HT-29 (cell line): ENCODE data around the gene ANKRD23. TPM values are rescaled to one million over a fixed set of nuclear protein-coding genes. Genes with fewer than 3 reads are reported as not detected.
"Not testable (repeated sequence)": the region's sequence is repeated elsewhere in the genome, so short reads cannot be mapped to it uniquely, and the experiment has no call there.

Experiments
- DNase-seq: peaks from one replicate; pipeline ENCODE4 v3.0.0-alpha.2; 2015; ENCODE audit warnings: low spot score
- total RNA-seq: library from RNA; depleted of rRNA; stranded (reverse); fragments of >200 nt; shearing (Covaris generic); gene quantifications from 2 replicates; pipeline ENCODE4 v1.2.3, GENCODE V29; 2014

The ANKRD23 gene
- total RNA-seq, 1 experiment from 2014 or later, result 3.5 TPM

- no peak for DNase-seq
Measured at GRCh38 chr2:96863575-96864342, 19.9 kb upstream of the ANKRD23 start.

DNA sequence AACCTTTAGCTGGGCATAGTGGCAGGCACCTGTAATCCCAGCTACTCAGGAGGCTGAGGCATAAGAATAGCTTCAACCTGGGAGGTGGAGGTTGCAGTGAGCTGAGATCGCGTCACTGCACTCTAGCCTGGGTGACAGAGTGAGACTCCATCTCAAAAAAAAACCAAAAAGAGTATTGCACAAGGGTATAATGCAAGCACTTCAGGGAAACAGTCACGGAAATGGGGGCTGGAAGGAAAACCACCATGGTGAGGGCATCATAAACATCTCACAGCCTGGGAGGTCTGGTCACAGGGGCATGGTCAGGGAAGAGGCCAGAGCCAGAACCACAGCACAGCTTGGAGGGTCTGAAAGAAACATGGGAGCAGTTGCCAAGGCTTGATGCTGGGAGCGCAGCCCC lies 19.2 kb upstream of the ANKRD23 start:
- not testable (repeated sequence) for DNase-seq

DNA sequence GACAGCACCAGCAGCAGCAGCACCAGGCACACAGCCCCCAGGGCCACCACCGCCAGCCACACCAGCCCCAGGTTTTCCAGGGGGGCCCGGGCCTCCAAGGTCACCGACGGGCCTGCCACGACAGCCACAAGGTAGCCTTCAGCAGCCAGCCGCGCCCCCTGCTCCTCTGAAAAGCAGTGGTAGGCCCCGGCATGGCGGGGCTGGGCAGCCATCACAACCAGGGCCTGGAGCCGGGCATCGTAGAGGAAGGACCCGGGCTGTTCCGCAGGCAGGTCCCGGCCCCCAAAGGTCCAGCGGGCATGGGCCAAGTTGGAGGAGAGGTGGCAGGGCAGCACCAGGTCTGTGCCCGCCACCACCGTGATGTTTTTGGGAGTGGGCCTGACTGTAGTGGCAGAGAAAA lies 17.3 kb upstream of the ANKRD23 start:
- DNase-seq, result no peak

DNA sequence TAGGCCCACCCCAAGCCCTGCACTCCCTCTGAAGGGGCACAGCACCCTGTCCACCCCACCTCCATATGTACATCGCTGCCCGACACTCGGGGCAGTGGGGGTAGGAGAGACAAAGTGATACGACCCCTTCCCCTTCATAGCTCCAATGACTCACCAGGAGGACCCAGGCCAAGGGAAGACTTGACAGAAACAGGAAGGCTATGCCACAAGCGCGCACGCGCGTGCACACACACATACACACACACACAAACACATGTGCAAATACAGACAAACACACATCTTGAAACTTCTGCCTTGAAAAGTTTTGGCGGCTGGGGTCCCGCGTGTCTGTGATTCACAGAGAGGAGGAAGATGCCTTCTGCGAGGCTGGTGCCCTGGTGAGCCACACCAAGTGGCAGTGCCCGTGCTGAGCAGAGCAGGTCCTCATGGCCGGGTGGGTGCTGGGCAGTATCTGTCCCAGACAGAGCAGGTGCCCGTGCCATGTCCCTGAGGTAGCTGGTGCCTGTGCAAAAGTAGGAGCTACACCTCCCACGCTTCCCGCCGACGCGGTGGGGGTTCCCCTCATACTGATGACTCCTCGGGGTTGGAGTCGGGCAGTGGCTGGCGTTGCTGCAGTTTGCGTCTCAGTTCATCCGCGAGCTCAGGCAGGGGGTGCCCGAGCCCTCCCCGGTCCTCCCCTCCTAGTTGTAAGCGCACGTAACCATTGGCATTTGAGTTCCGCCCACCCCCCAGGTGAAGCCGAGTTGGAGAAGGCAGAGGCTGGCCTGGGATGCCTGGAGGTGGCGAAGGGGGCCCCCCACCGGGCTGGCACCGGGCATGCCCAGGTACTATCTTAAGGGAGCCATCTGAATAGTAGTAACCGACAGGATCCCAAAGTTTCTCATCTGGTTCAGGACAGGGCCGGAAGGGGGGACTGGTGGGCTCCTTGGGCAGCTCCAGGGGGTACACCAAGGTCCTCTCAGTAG lies 16.5 kb upstream of the ANKRD23 start:
- DNase-seq, result no peak

DNA sequence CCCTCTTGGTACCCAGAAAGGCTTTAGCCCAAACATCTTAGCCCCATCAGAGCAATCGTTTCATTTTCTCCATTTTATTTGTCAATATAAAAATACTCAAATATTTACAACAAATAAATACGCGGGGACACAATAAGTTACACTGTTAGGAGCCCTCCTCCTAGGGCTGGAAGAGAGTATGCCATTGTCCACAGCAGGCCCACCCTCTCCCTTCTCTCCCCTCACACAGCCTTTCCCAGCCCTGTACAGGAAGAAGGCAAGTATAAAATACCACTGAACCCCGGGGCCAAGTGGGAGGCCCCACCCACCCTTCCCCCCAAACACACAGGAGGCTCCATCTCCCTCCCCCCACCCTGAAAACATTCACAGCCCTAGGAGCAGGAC lies 15.9 kb upstream of the ANKRD23 start:
- DNase-seq, result no peak

GRCh38 chr2:96859099-96859649 lies 15.4 kb upstream of the ANKRD23 start:
- no peak for DNase-seq

- DNase-seq, result peak; percentile 99
Measured at GRCh38 chr2:96857667-96858372, 14.0 kb upstream of the ANKRD23 start, which contains the start of gene ANKRD39. Gene ANKRD39 (minus strand): TSS chr2:96858016. CDS start chr2:96857987, 29 bp downstream.

- peak; percentile 32 for DNase-seq
Measured at GRCh38 chr2:96856776-96857666, 13.2 kb upstream of the ANKRD23 start.

DNA sequence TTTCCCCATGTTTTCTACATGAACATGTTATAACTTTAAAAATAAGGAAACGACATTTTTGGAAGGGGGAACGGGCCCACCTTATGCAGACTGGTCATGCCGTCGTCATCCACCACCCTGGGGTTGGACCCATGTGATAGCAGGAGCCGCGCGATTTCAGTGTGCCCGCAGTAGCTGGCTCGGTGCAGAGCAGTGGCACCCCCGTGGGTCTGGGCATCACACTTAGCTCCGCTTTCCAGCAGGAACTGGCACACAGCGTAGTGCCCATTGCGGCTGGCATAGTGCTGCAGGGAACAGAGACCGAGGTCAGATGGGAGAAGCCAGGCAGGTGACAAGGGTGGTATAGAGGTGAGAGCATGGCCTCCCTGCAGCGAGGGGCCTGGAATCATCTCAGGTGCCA lies 9.5 kb upstream of the ANKRD23 start:
- no peak for DNase-seq

- no peak for DNase-seq
Measured at GRCh38 chr2:96852667-96853066, 8.8 kb upstream of the ANKRD23 start.

DNA sequence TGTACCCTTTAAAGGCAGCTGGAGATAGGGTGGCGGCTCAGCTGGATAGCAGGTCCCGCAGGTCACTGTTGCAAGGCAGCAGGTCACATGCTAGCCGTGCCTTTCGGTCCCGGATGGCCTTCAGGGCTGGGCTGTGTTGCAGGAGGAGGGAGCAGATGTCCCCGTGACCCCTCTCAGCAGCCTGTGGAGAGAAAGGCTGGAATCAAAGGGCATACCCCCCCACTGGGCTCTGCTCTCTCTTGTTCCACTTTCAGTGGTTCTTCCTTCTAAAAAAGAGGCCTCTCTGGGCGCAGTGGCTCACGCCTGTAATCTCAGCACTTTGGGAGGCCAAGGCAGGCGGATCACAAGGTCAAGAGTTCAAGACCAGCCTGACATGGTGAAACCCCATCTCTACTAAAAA lies 4.4 kb upstream of the ANKRD23 start:
- DNase-seq, result no peak

DNA sequence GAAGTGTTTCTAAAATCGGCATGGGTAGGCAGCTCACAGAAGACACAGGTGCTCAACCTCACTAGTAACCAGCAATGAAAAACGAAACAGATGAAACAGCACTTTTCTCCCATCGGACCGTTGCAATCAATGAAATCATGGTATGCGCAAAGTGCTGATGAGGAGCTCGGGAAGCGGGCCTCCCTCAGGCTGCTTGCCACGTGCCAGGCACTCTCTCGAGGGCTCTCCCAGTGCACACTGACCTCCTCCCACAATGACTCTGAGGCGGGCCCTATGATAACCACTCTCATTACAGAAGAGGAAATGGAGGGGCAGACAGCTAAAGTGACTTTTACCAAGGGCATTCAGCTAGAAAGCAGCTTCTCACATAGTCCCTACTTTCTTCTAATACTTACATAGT lies 3.8 kb upstream of the ANKRD23 start:
- no peak for DNase-seq

GRCh38 chr2:96846825-96847224 lies 3.0 kb upstream of the ANKRD23 start:
- no peak for DNase-seq

- DNase-seq, result no peak
Measured at GRCh38 chr2:96844405-96844808, 586 bp upstream of the ANKRD23 start.

GRCh38 chr2:96842600-96842999 lies 1.2 kb downstream of the ANKRD23 start:
- no peak for DNase-seq

DNA sequence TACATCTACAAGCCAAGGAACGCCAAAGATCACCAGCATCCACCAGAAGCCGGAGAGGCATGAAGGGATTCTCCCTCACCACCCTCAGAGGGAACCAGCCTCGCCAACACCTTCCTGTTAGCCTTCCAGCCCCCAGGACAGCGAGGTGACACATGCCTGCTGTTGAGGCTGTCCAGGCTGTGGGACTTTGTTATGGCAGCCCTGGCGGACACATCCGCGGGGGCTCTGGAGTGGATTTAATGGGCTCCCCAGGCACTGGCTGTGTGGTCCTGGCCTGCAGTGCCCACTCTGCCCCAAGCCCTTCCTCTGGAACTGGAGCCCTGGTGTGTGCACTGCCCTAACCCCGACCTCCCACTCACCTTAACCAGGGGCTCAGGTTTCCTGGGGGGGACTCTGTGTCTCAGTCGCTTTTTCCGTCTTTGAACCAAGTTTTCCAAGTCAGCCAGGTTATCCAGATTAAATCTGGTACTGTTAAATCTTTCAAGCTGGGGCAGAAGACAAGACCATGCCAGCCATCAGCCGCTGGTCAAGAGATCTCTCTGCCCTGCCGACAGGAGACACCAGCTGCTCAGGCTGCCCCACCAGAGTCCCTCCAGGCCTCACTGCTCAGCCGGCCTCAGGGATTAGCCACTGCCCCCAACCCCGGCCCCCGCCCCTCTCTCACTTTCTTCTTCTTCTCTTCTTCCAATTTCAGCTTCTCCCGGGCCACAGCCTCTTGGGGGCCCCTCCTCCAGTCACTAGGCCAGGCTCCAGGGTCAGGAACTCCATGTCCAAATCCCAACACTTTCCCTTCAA lies 1.9 kb downstream of the ANKRD23 start:
- DNase-seq, result no peak

- DNase-seq, result no peak
Measured at GRCh38 chr2:96839875-96840850, 3.7 kb downstream of the ANKRD23 start.

DNA sequence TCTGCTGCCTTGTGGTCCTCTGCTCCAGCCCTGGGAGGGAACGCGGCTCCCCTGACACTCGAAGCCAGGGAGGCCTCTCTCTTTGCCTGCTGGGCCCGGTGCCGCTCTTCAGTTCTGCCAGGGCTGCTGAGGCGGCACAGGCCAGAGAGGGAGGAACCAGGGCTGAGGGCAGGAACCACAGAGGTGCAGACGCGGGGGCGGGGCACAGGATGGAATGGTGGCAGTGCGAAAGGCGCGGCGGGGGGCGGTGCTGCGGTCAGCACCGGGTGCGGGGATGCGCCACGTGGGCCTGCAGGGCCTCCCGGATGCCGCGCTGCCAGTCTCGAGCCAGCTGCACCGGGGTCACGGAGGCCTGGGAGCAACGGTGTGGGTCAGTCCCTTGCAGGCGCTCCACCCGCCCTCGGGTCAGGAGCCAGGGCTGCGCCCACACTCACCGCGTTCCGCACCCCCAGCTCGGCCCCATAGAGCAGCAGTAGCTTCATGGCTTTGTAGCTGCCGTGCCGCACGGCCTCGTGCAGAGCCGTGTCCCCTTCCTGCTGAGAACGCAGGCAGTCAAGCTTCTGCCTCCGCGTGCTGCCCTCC lies 4.4 kb downstream of the ANKRD23 start:
- DNase-seq, result peak; percentile 82
